K562 (cell line): Measurements from ENCODE around the gene TMEM139. TPM values are rescaled to one million over a fixed set of nuclear protein-coding genes. Genes with fewer than 3 reads are reported as not detected.

Experiments used
- CHD7 ChIP-seq: fragments of 200-600 bp; sonication (generic); IDR thresholded peaks from one replicate; pipeline ENCODE4 v1.6.1; 2012; ENCODE audit warnings: mild to moderate bottlenecking, low read depth, low read length, inconsistent platforms
- CLOCK ChIP-seq: fragments of 250-450 bp; sonication (Bioruptor Pico); IDR thresholded peaks from 2 replicates; pipeline ENCODE4 v1.4.0; 2020; ENCODE audit warnings: mild to moderate bottlenecking, moderate library complexity, borderline replicate concordance
- CSDE1 ChIP-seq, 2 experiments: fragments of 450-650 bp; IDR thresholded peaks; 2 replicates each; pipeline ENCODE4 v1.6.1; 2016; ENCODE audit warnings: mild to moderate bottlenecking in 1 of 2
- HSF4 ChIP-seq: fragments of 250-450 bp; sonication (Bioruptor Pico); IDR thresholded peaks from 2 replicates; pipeline ENCODE4 v2.1.2; 2022; ENCODE audit warnings: mild to moderate bottlenecking, moderate library complexity, borderline replicate concordance
- KDM1A ChIP-seq, 2 experiments: fragments of 450-650 bp; IDR thresholded peaks; 2 replicates each; pipeline ENCODE4 v1.6.1; 2016; ENCODE audit warnings: mild to moderate bottlenecking in 2 of 2
- PATZ1 ChIP-seq: fragments of 250-450 bp; sonication (Bioruptor Pico); IDR thresholded peaks from 2 replicates; pipeline ENCODE4 v1.5.0; 2020; ENCODE audit warnings: mild to moderate bottlenecking, borderline replicate concordance
- polyA plus RNA-seq, 8 experiments: library from polyadenylated mRNA; depleted of rRNA in 4 of 8; stranded (reverse) in 5 of 8; unstranded in 3 of 8; fragments of >200 nt; fragmentation: Nextera tagmentation in 2 of 8; fragmentation: Illumina TruSeq in 1 of 8; extraction: Ambion mirVana in 2 of 8; extraction: Trizol in 1 of 8; gene quantifications; 2 replicates each; pipeline versions ENCODE4 v1.2.1 to v1.2.3, GENCODE V29; 2011 to 2014; ENCODE audit warnings: inconsistent platforms in 1 of 8, missing spikeins in 1 of 8
- total RNA-seq, 7 experiments: library from RNA; depleted of rRNA in 6 of 7; stranded (reverse); fragments of >200 nt in 6 of 7; fragmentation: Illumina TruSeq in 2 of 7; extraction: Trizol in 2 of 7; gene quantifications; 2 replicates each; pipeline versions ENCODE4 v1.2.1 to v1.2.3, GENCODE V29; 2011 to 2021; ENCODE audit warnings: low replicate concordance in 1 of 7

TMEM139 gene
- total and polyA plus RNA-seq, 9 of the 15 experiments (the other 6 are each of a cell fraction or from before 2014, with no cell fraction given), result 0.27 to 1.8 (median 0.79) TPM

- TF ChIP-seq CHD7 (no peak), CSDE1 (IDR thresholded peaks at IDR 0.05) (0 out of 4 replicates have a peak, but pooled peaks of 1 of the 2 experiments have one; percentile 34), HSF4 (CRISPR knock-in tag) (0 out of 2 replicates have a peak, but pooled peaks have one; percentile 62), PATZ1 (no peak), KDM1A (IDR thresholded peaks at IDR 0.05) (no peak), CLOCK (CRISPR knock-in tag) (no peak)
Measured at GRCh38 chr7:143263266-143264195, 21.2 kb upstream of the TMEM139 start, which contains the start of gene GSTK1 (continued).
